ENCODE measurements around the gene SMPD2.

The SMPD2 gene

DNA sequence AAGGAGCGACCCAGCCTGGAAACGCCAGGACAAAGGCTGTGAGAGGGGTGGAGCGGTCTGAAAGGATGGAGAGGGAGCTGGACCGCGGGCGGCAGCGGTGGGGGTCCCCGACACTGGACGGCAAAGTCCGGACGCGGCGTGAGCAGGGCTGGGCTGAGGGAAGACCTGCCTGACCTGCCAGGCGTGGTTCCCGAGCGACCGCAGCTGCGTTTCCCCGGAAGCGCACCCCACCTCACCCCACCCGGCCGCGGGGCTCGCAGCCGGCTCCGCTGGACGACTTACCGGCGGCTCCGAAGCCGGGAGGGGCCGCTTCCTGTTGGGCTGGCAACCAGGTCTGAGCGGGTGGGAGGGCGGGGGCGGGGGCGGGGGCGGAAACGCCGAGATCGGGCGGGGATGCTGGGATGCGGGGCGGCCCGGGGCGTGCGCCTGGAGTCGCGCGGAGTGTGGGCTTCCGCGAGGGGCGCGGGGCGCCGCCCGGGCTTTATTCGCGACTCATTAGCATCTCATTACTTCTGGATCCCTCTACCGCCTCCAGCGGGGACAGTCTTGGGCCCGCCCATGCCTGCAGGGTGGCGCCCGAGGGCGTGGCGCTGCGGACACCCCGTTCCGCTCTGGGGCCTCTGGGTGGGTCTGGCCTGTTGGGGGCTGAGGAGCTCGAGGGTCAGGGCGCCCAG is 15.1 kb downstream of the SMPD2 start, which contains the start of gene MICAL1 (continued):
- TF ChIP-seq, protein P1, sequence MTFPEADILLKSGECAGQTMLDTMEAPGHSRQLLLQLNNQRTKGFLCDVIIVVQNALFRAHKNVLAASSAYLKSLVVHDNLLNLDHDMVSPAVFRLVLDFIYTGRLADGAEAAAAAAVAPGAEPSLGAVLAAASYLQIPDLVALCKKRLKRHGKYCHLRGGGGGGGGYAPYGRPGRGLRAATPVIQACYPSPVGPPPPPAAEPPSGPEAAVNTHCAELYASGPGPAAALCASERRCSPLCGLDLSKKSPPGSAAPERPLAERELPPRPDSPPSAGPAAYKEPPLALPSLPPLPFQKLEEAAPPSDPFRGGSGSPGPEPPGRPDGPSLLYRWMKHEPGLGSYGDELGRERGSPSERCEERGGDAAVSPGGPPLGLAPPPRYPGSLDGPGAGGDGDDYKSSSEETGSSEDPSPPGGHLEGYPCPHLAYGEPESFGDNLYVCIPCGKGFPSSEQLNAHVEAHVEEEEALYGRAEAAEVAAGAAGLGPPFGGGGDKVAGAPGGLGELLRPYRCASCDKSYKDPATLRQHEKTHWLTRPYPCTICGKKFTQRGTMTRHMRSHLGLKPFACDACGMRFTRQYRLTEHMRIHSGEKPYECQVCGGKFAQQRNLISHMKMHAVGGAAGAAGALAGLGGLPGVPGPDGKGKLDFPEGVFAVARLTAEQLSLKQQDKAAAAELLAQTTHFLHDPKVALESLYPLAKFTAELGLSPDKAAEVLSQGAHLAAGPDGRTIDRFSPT (tag by site-specific recombination; IDR thresholded peaks at IDR 0.05): no peak
- TF ChIP-seq, protein P2, sequence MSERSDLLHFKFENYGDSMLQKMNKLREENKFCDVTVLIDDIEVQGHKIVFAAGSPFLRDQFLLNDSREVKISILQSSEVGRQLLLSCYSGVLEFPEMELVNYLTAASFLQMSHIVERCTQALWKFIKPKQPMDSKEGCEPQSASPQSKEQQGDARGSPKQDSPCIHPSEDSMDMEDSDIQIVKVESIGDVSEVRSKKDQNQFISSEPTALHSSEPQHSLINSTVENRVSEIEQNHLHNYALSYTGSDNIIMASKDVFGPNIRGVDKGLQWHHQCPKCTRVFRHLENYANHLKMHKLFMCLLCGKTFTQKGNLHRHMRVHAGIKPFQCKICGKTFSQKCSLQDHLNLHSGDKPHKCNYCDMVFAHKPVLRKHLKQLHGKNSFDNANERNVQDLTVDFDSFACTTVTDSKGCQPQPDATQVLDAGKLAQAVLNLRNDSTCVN (tag by site-specific recombination; optimal IDR thresholded peaks at IDR 0.05): peak; percentile 85
- TF ChIP-seq, protein P3, sequence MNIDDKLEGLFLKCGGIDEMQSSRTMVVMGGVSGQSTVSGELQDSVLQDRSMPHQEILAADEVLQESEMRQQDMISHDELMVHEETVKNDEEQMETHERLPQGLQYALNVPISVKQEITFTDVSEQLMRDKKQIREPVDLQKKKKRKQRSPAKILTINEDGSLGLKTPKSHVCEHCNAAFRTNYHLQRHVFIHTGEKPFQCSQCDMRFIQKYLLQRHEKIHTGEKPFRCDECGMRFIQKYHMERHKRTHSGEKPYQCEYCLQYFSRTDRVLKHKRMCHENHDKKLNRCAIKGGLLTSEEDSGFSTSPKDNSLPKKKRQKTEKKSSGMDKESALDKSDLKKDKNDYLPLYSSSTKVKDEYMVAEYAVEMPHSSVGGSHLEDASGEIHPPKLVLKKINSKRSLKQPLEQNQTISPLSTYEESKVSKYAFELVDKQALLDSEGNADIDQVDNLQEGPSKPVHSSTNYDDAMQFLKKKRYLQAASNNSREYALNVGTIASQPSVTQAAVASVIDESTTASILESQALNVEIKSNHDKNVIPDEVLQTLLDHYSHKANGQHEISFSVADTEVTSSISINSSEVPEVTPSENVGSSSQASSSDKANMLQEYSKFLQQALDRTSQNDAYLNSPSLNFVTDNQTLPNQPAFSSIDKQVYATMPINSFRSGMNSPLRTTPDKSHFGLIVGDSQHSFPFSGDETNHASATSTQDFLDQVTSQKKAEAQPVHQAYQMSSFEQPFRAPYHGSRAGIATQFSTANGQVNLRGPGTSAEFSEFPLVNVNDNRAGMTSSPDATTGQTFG (tag by site-specific recombination; IDR thresholded peaks at IDR 0.05; ENCODE audit: borderline replicate concordance): no peak
- no peak for TF ChIP-seq ZNF768 (tag by site-specific recombination; IDR thresholded peaks at IDR 0.05)
- TF ChIP-seq ZNF501 (tag by site-specific recombination; IDR thresholded peaks at IDR 0.05): no peak
- no peak for TF ChIP-seq ZNF571 (tag by site-specific recombination; IDR thresholded peaks at IDR 0.05)
- no peak for TF ChIP-seq MYNN (tag by site-specific recombination; IDR thresholded peaks at IDR 0.05; ENCODE audit: borderline replicate concordance)
- no peak for TF ChIP-seq ZNF555 (tag by site-specific recombination; conservative IDR thresholded peaks at IDR 0.05)
- TF ChIP-seq ZNF221 (tag by site-specific recombination; IDR thresholded peaks at IDR 0.05; ENCODE audit: borderline replicate concordance): no peak
- TF ChIP-seq YY1 (tag by site-specific recombination; IDR thresholded peaks at IDR 0.05): no peak
- no peak for TF ChIP-seq ZNF248 (tag by site-specific recombination; IDR thresholded peaks at IDR 0.05)
- TF ChIP-seq, protein P4, sequence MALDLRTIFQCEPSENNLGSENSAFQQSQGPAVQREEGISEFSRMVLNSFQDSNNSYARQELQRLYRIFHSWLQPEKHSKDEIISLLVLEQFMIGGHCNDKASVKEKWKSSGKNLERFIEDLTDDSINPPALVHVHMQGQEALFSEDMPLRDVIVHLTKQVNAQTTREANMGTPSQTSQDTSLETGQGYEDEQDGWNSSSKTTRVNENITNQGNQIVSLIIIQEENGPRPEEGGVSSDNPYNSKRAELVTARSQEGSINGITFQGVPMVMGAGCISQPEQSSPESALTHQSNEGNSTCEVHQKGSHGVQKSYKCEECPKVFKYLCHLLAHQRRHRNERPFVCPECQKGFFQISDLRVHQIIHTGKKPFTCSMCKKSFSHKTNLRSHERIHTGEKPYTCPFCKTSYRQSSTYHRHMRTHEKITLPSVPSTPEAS (tag by site-specific recombination; IDR thresholded peaks at IDR 0.05): no peak
- TF ChIP-seq ZNF274 (IDR thresholded peaks at IDR 0.05; ENCODE audit: low read length): no peak
- no peak for TF ChIP-seq ZNF274 (tag by site-specific recombination; IDR thresholded peaks at IDR 0.05; ENCODE audit: borderline replicate concordance)
- TF ChIP-seq ZNF48 (tag by site-specific recombination; IDR thresholded peaks at IDR 0.05): no peak
- no peak for TF ChIP-seq ZNF114 (tag by site-specific recombination; IDR thresholded peaks at IDR 0.05)
- TF ChIP-seq, protein P5, sequence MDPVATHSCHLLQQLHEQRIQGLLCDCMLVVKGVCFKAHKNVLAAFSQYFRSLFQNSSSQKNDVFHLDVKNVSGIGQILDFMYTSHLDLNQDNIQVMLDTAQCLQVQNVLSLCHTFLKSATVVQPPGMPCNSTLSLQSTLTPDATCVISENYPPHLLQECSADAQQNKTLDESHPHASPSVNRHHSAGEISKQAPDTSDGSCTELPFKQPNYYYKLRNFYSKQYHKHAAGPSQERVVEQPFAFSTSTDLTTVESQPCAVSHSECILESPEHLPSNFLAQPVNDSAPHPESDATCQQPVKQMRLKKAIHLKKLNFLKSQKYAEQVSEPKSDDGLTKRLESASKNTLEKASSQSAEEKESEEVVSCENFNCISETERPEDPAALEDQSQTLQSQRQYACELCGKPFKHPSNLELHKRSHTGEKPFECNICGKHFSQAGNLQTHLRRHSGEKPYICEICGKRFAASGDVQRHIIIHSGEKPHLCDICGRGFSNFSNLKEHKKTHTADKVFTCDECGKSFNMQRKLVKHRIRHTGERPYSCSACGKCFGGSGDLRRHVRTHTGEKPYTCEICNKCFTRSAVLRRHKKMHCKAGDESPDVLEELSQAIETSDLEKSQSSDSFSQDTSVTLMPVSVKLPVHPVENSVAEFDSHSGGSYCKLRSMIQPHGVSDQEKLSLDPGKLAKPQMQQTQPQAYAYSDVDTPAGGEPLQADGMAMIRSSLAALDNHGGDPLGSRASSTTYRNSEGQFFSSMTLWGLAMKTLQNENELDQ (tag by site-specific recombination; IDR thresholded peaks at IDR 0.05; ENCODE audit: low read depth): no peak
- no peak for TF ChIP-seq SCRT1 (tag by site-specific recombination; IDR thresholded peaks at IDR 0.05; ENCODE audit: borderline replicate concordance)
- no peak for TF ChIP-seq ZNF785 (tag by site-specific recombination; IDR thresholded peaks at IDR 0.05)
- no peak for TF ChIP-seq HOXA7 (CRISPR knock-in tag; IDR thresholded peaks at IDR 0.05; ENCODE audit: borderline replicate concordance)
- peak; percentile 53 for TF ChIP-seq PRDM1 (tag by site-specific recombination; IDR thresholded peaks at IDR 0.05)
- TF ChIP-seq ZNF112 (tag by site-specific recombination; IDR thresholded peaks at IDR 0.05): no peak
- TF ChIP-seq ZFP69B (tag by site-specific recombination; IDR thresholded peaks at IDR 0.05): no peak
- TF ChIP-seq ZNF354C (tag by site-specific recombination; IDR thresholded peaks at IDR 0.05; ENCODE audit: borderline replicate concordance, low read depth): no peak
- TF ChIP-seq ZNF138 (tag by site-specific recombination; IDR thresholded peaks at IDR 0.05; ENCODE audit: borderline replicate concordance): no peak
- TF ChIP-seq ZNF239 (tag by site-specific recombination; IDR thresholded peaks at IDR 0.05): no peak
- no peak for TF ChIP-seq TCF7L2 (IDR thresholded peaks at IDR 0.05; ENCODE audit: borderline replicate concordance, low read depth, low read length)
- TF ChIP-seq ZNF169 (tag by site-specific recombination; IDR thresholded peaks at IDR 0.05): 0 out of 2 replicates have a peak, but pooled peaks have one; percentile 40

Data from HEK293 (cell line).